Measurements from ENCODE around the gene GPR27. TPM values are rescaled to one million over a fixed set of nuclear protein-coding genes. Genes with fewer than 3 reads are reported as not detected.

The GPR27 gene
- total RNA-seq, 1 donor from 2014 or later, result 6.1 TPM

DNA sequence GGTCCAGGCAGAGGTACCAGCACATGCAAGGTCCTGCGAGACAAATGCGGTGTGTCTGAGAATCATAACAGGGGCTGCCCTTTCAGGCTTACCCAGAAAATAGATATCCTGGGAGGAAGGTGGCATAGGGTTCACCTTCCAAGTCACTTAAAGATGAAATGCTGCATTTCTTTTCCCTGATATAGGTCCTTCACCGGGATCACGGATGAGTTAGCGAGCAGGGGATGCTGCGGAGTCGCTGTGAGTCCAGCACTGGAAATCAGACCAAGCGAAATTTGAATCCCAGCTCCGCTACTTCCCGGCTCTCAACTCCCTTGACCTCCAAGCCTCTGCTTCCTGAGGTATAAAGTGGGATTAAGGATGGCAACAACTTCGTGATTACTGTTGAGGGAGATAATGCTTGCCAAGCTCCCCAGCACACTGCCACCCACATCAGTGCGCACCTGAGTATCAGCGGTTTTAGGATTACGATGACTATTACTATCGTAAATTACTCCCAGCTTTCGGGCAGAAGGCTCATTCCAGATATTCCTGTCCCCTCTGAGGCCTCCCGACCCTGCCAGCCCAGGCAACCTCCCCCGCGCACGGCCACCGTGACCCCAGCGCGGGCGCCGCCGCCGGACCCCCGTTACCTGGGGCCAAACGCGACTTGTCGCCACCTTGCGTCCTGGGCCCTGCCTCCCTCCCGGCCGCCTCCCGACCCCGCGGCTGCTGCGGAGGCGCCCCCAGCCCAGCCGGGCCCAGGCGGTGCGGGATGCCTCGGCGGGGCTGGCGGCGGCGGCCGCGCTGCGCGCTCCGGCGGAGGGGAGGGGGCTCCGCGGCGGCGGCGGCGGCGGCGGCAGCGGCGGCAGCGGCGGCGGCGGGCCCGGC, 589 bp upstream of the GPR27 start:
- Mint-ChIP-seq H3K4me3 (ENCODE audit: low read depth) (peak overlapping the region; percentile 74), H3K36me3 (ENCODE audit: insufficient read depth) (no peaks in the 10 kb centered on the region), H3K4me1 (ENCODE audit: low read depth) (no peaks in the 10 kb centered on the region), H3K27me3 (peaks cover 76% of the 10 kb centered on the region), H3K27ac (no peak overlapping the region), H3K9me3 (ENCODE audit: low read depth) (no peaks in the 10 kb centered on the region)
- TF ChIP-seq, protein P1, sequence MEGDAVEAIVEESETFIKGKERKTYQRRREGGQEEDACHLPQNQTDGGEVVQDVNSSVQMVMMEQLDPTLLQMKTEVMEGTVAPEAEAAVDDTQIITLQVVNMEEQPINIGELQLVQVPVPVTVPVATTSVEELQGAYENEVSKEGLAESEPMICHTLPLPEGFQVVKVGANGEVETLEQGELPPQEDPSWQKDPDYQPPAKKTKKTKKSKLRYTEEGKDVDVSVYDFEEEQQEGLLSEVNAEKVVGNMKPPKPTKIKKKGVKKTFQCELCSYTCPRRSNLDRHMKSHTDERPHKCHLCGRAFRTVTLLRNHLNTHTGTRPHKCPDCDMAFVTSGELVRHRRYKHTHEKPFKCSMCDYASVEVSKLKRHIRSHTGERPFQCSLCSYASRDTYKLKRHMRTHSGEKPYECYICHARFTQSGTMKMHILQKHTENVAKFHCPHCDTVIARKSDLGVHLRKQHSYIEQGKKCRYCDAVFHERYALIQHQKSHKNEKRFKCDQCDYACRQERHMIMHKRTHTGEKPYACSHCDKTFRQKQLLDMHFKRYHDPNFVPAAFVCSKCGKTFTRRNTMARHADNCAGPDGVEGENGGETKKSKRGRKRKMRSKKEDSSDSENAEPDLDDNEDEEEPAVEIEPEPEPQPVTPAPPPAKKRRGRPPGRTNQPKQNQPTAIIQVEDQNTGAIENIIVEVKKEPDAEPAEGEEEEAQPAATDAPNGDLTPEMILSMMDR (IDR thresholded peaks at IDR 0.05; ENCODE audit: unreplicated experiment), result peak; percentile 19
- peak; percentile 18 for DNase-seq (ENCODE audit: low spot score, unreplicated experiment)

DNA sequence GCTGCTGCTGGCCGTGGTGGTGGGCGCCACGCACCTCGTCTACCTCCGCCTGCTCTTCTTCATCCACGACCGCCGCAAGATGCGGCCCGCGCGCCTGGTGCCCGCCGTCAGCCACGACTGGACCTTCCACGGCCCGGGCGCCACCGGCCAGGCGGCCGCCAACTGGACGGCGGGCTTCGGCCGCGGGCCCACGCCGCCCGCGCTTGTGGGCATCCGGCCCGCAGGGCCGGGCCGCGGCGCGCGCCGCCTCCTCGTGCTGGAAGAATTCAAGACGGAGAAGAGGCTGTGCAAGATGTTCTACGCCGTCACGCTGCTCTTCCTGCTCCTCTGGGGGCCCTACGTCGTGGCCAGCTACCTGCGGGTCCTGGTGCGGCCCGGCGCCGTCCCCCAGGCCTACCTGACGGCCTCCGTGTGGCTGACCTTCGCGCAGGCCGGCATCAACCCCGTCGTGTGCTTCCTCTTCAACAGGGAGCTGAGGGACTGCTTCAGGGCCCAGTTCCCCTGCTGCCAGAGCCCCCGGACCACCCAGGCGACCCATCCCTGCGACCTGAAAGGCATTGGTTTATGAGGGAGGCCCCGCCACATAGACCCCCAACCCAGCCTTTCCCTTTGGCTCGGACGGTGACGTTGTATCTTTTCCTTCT, 1.1 kb downstream of the GPR27 start:
- Mint-ChIP-seq H3K4me3 (ENCODE audit: low read depth) (peak overlapping the region; percentile 68), H3K27me3 (peaks cover 76% of the 10 kb centered on the region), H3K9me3 (ENCODE audit: low read depth) (no peaks in the 10 kb centered on the region), H3K36me3 (ENCODE audit: insufficient read depth) (no peaks in the 10 kb centered on the region), H3K27ac (no peak overlapping the region), H3K4me1 (ENCODE audit: low read depth) (no peaks in the 10 kb centered on the region)
- DNase-seq (ENCODE audit: low spot score, unreplicated experiment), result no peak
- TF ChIP-seq, protein P1 (IDR thresholded peaks at IDR 0.05; ENCODE audit: unreplicated experiment), result no peak

DNA sequence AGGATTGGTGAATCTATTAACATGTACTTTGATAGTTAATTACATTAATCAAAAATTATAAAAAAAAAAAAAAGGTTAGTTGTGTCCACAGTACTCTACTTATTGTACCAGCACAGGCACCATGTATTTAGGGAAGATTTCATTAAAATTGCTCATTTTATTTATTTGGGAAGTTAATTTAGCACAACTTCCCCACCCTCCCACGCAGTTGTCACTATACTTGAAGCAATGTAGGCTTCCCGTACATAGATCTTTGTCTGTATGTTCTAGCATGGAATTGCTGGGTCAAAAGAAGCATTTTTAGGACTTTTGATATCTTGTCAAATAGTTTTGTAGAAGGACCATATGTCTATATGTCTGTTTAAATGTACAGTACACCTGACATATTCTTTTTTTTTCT, 4.4 kb downstream of the GPR27 start:
- Mint-ChIP-seq H3K27ac (no peak overlapping the region), H3K4me3 (ENCODE audit: low read depth) (no peak overlapping the region), H3K9me3 (ENCODE audit: low read depth) (no peaks in the 10 kb centered on the region), H3K27me3 (peaks cover 72% of the 10 kb centered on the region), H3K36me3 (ENCODE audit: insufficient read depth) (no peaks in the 10 kb centered on the region), H3K4me1 (ENCODE audit: low read depth) (no peaks in the 10 kb centered on the region)
- TF ChIP-seq, protein P1 (IDR thresholded peaks at IDR 0.05; ENCODE audit: unreplicated experiment), result no peak
- no peak for DNase-seq (ENCODE audit: low spot score, unreplicated experiment)

DNA sequence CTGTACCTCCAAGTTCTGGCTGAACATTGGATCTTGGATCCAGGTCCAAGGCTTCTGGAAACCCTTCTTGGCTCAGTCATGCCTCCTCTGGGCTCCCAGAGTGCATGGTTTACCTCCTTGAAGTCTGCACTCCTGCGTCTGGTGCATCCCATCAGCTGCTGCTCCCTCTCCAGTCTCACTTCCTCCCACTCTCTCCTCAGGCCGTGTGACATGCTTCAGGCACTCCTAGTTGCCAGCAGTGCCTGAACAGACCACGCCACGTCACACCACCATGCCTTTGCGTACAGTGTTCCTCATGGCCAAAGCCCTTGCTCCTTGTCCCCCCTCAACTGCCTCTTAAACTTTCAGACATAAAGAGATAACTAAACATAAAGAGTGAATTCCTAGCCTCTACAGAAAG, 5.7 kb downstream of the GPR27 start:
- Mint-ChIP-seq H3K36me3 (ENCODE audit: insufficient read depth) (no peaks in the 10 kb centered on the region), H3K4me1 (ENCODE audit: low read depth) (no peaks in the 10 kb centered on the region), H3K9me3 (ENCODE audit: low read depth) (no peaks in the 10 kb centered on the region), H3K27ac (no peak overlapping the region), H3K27me3 (peaks cover 79% of the 10 kb centered on the region), H3K4me3 (ENCODE audit: low read depth) (no peak overlapping the region)
- TF ChIP-seq, protein P1 (IDR thresholded peaks at IDR 0.05; ENCODE audit: unreplicated experiment), result no peak
- no peak for DNase-seq (ENCODE audit: low spot score, unreplicated experiment)

DNA sequence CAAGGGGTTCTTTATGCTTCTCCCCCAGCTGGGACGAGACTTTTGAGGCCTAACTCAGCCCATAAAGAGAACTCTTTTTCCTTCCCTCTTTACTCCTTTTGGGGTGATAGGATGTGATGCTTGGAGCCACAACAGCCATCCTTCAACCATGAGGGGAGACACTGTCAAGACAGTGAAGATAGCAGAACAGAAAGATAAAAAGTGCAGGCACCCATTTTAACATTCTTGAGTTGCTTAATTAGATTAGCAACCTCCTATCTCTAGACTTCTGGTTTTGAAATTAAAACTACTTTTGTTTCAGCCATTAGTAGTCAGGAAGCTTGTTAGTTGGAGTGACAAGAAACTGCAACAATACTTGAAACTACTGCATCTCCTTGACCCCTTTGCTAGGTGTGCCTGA, 6.5 kb downstream of the GPR27 start:
- Mint-ChIP-seq H3K4me3 (ENCODE audit: low read depth) (no peak overlapping the region), H3K27ac (no peak overlapping the region), H3K4me1 (ENCODE audit: low read depth) (no peaks in the 10 kb centered on the region), H3K9me3 (ENCODE audit: low read depth) (no peaks in the 10 kb centered on the region), H3K36me3 (ENCODE audit: insufficient read depth) (no peaks in the 10 kb centered on the region), H3K27me3 (peaks cover 76% of the 10 kb centered on the region)
- TF ChIP-seq, protein P1 (IDR thresholded peaks at IDR 0.05; ENCODE audit: unreplicated experiment), result no peak
- no peak for DNase-seq (ENCODE audit: low spot score, unreplicated experiment)

Measured in progenitor cell of endocrine pancreas (in vitro differentiated cells).